IPS DF 19.7 (cell line): Measurements from ENCODE around the gene RPL10.
"Not testable (repeated sequence)": the region's sequence is repeated elsewhere in the genome, so short reads cannot be mapped to it uniquely, and the experiment has no call there.

Experiments used
- DNase-seq: peaks from one replicate; pipeline ENCODE4 v3.0.0-alpha.2; 2013; ENCODE audit warnings: low read depth, low spot score

RPL10 gene

GRCh38 chrX:154378059-154378798 is 19.9 kb upstream of the RPL10 start:
- DNase-seq, result no peak

DNA sequence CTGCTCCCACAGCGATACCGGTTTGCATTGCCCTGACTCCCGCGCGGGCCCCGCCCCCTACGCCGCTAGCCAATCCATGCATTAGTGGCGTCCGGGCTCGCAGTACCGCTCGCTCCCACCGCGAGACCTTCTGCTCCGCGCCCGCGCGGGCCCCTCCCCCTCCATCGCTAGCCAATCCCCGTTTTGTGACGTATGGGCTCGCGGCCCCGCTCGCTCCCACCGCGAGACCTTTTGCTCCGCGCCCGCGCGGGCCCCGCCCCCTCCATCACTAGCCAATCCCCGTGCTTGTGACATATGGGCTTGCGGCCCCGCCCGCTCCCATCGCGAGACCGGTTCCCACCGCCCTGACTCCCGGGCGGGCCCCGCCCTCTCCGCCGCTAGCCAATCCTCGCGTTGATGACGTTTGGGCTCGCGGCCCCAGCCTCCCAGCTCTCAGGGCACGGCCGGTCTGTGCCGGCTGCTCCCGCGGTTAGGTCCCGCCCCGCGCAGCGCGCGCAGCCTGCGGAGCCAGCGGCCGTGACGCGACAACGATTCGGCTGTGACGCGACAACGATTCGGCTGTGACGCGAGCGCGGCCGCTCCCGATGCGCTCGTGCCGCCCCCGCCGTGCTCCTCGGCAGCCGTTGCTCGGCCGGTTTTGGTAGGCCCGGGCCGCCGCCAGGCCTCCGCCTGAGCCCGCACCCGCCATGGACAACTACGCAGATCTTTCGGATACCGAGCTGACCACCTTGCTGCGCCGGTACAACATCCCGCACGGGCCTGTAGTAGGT is 19.2 kb upstream of the RPL10 start, which contains the start of gene EMD:
EMD (plus strand) TSS at position 497 of the 770 bp plus-strand sequence; CDS start at position 687, 190 bp downstream.
- no peak for DNase-seq

GRCh38 chrX:154379569-154379951 is 18.6 kb upstream of the RPL10 start:
- no peak for DNase-seq

GRCh38 chrX:154380153-154380552 is 18.0 kb upstream of the RPL10 start:
- DNase-seq, result no peak

DNA sequence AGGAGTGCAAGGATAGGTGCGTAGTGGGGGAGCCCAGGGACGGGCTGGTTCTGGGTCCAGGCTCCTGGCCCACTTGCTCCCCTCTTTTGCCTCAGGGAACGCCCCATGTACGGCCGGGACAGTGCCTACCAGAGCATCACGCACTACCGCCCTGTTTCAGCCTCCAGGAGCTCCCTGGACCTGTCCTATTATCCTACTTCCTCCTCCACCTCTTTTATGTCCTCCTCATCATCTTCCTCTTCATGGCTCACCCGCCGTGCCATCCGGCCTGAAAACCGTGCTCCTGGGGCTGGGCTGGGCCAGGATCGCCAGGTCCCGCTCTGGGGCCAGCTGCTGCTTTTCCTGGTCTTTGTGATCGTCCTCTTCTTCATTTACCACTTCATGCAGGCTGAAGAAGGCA is 17.4 kb upstream of the RPL10 start:
- no peak for DNase-seq

- DNase-seq, result no peak
Observed at GRCh38 chrX:154381271-154381670, 16.9 kb upstream of the RPL10 start.

DNA sequence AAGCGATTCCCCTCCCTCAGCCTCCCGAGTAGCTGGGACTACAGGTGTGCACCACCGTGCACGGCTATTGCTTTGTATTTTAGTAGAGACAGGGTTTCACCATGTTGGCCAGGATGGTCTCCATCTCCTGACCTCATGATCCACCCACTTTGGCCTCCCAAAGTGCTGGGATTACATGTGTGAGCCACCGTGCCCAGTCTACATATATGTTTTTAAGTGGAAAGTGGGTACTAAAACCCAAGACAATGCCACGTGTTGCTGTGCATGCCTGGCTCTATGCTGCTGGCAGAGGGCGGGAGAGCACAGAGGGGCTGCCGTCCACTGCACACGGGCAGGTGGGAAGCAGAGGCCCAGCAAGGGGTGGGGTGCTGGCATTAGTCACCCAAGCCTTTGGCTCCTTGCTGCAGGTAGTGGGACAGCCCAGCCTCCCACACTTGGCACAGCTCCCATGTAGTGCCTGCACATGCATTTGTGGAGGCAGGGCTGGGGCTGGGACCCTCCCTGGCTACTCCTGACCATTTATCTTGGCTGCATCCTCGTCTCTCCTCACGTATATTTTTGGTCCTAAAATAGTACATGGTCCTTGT is 15.6 kb upstream of the RPL10 start:
- DNase-seq, result no peak

DNA sequence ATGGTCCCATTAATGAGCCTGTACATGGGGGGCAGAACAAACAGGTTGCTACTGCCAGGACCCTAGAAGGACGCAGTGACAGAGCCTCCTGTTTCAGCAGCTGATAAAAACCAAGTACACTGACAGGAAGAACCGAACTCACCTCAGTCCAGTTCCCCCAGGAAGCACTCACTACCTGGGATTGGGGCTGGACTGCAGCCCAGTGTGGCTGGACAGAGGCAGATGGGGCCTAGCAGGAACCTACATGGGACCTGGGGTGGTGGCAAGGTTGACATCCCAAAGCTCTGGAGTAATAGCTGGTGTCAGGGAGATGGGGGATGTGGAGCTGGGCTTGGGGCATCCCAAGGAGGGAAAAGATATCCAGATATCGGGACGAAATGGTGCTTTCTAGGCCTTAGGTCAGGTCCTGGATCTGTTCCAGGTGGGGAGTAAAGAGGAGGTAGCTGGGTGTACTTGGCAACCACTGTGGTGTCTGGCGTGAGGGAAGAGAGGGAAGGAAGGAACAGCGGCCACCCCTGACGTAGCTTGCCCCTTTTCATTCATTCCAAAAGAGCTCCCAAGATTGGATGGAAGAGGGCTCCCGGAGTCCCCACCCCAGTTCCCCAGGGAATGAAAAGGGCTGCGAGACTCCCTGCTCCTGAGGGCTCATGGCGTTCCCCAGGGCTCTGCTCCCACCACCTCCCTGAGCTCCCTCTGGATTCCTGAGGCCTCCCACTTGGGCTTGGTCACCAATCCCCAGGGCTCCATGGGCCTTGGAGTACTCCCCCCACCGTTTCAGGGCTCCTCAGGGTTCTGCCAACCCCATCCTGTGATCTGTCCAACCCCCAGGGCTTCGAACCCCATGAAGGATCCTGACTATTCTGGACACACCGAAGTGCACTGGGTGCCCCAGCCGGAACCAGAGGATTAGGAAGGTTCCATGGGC is 14.6 kb upstream of the RPL10 start:
- DNase-seq, result no peak

DNA sequence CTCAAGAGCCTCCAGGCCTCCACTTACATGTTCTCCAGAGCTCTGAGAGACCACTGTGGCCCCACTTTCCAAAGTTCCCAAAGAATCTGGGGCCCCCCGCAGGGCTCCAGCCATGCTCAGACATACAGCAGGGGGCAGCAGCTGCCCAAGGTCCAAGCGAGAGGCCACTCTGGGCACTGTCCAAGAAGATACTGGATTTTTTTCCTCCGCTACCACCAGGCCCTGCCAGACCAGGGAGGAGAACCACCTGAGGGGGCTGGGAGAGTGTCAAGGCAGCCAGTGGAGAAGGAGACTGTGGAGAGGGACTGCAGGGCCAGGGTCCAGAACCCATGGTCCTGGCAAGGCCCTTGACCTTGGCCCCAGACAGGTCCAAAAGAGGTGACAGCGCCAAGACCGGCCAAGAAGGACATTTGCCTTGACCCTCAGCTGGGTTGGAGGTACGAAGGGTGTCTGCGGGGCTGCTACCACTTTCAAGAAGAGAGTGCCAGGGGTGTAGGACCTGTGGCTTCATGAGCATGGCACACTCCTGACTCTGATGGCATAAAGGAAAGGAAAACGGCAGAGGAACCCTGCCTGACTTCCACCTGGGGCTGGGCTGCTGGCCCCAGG is 13.8 kb upstream of the RPL10 start:
- DNase-seq, result no peak

- not testable (repeated sequence) for DNase-seq
Observed at GRCh38 chrX:154388094-154388493, 10.1 kb upstream of the RPL10 start.

- DNase-seq, result not testable (repeated sequence)
Observed at GRCh38 chrX:154388649-154389048, 9.5 kb upstream of the RPL10 start.

- not testable (repeated sequence) for DNase-seq
Observed at GRCh38 chrX:154389812-154390747, 8.1 kb upstream of the RPL10 start.

DNA sequence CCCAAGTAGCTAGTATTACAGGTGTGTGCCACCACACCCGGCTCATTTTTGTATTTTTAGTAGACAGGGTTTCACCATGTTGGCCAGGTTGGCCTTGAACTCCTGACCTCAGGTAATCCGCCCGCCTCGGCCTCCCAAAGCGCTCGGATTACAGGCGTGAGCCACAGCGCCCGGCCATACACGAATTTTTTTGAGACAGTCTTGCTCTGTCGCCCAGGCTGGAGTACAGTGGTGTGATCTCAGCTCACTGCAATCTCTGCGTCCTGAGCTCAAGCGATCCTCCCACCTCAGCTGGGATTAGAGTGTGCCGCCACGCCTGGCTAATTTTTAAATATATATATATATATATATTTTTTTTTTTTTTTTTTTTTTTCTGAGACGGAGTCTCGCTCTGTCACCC is 1.8 kb upstream of the RPL10 start:
- not testable (repeated sequence) for DNase-seq

- no peak for DNase-seq
Observed at GRCh38 chrX:154396973-154397887, 947 bp upstream of the RPL10 start.

- DNase-seq, result no peak
Observed at GRCh38 chrX:154398668-154399526, 720 bp downstream of the RPL10 start.

DNA sequence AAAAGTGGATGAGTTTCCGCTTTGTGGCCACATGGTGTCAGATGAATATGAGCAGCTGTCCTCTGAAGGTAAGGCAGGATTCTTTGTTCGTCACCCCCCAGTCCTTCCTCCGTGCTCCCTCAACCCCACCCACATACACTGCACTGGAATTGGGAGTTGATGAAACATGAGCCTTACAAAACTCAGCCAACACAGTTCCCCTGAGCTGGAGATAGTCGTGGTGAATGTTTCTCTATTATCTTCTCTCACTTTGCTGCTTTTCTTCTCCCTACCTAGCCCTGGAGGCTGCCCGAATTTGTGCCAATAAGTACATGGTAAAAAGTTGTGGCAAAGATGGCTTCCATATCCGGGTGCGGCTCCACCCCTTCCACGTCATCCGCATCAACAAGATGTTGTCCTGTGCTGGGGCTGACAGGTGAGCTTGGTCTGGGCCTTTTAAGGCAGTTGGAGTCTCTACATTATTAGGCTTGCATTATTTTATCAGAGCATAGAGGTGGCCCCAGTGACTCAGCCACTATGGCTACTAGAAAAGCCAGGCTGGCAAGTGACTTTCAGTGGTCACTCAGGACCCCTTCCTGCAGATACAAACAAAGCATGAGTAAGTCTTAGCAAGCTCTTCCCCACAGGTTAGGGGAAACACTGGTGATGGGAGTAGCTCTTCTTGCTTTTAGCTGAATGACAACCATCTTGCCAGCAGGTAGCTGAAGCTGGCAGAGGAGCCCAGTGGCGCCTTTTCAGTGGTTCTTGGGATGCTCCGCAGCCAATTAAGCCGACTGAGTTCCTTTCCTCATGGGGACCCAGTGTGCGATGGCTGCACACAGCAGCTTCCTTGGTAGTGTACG is 1.6 kb downstream of the RPL10 start:
- DNase-seq, result no peak

DNA sequence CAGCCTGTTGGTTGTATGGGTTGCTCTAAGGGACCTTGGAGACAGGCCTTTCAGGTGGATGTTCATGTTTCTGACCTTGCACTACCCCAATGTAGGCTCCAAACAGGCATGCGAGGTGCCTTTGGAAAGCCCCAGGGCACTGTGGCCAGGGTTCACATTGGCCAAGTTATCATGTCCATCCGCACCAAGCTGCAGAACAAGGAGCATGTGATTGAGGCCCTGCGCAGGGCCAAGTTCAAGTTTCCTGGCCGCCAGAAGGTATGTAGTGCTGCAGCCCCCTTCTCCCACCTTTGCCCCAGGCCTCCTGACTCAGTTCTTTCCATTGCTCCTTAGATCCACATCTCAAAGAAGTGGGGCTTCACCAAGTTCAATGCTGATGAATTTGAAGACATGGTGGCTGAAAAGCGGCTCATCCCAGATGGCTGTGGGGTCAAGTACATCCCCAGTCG is 2.2 kb downstream of the RPL10 start:
- DNase-seq, result not testable (repeated sequence)
